GM21825 (cell line): ENCODE data around the gene NKAIN2.
"Not testable (repeated sequence)": the region's sequence is repeated elsewhere in the genome, so short reads cannot be mapped to it uniquely, and the experiment has no call there.

Experiments
- ATAC-seq: cut with Tn5 transposase; IDR thresholded peaks from one replicate; pipeline ENCODE4 v1.9.1; 2021; ENCODE audit warnings: mild to moderate bottlenecking, moderate library complexity; ENCODE audit not compliant: unreplicated experiment

Gene NKAIN2

DNA sequence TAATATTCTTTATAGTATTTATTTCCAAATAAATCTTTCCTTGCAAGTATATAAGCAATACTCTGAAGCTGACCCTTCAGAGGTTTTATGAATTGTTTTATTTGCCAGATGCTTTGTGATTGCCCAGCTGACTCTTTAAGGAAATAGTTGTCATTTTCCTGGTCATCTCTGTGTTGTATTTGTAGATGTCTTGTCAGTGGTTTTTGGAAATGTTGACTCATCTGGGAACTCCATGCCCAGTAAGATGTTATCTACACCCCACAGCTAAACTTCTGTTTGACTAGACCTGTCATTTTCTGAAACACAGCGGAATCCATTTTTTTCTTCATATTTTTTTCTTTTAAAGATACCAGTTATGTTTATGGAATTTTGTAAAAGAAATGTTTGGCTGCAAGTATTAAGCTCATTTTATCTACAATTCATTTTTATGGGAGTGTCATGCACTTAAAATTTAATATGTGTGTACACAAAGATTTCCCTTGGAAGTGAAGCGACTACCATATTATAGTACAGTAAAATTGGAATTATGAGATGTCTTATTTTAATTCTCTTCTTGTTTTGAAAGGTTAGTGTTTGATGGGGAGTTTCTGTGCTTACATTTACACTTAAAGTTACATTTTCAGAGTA lies 491.0 kb downstream of the NKAIN2 start:
- ATAC-seq, result no peak

DNA sequence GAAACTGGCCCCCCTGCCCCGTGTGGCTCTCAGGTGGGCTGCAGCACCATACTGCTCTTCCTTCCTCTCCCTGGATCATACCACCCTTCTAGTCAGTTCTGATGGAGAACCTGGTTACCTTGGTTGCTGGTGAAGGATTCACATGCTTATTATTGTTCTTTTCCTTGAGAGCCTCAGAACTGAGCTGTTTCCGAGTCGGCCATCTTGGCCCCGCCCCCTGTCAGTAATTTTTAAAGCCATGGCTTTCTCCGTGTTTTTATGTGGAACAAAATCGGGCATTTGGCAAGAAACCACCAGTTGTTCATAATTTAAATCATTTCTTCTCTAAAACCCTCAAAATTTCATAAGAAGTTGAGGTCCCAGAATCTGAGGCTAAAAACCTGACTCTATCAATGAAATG lies 493.8 kb downstream of the NKAIN2 start:
- no peak for ATAC-seq

DNA sequence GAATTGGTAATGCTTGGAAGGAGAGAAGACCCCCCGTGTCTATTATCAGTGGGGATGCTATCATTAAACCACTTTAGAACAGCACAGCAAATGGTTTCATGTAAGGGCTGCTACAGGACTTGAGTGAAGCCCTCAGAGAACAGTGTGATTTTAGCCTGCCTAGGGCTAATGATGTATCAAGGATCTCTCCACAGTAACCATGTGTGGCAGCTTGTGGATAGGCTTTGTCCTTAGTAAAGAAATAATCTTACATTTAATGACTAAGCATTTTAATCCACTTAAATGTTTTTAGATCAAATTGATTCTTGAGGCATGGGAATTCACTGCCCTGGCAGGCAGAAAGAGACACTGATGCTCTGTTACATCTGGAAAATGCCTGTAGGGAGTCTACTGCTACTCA lies 495.1 kb downstream of the NKAIN2 start:
- ATAC-seq, result no peak

DNA sequence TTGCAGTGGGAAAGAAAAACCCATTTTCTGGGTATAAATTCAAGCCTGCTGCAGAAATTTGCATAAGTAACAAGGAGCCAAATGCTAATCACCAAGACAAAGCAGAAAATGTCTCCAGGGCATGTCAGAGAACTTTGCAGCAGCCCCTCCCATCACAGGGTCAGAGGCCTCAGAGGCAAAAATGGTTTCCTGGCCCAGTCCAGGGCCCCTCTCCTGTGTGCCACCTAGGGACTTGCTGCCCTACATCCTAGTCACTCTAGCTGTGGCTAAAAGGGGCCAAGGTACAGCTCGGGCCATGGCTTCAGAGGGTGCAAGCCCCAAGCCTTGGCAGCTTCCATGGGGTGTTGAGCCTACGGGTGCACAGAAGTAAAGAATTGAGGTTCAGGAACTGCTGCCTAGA lies 497.2 kb downstream of the NKAIN2 start:
- ATAC-seq, result not testable (repeated sequence)

DNA sequence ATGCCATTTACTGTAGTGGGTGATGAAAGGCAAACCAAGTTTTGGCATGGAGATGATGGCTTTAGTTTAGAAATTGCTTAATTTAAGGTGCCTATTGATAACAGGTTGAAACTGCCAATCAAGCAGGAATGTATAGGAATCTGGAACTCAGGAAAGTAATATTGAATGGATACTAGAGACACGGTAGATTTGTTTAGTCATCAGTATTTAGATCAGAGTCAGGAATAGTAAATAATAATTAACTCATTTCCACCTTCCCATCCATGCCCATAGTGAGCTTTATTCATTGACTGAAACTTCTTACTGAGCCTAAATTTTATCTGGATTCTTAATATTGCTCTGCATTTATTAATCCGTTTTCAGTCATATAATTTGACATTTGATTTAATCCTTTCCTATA lies 500.3 kb downstream of the NKAIN2 start:
- ATAC-seq, result no peak

DNA sequence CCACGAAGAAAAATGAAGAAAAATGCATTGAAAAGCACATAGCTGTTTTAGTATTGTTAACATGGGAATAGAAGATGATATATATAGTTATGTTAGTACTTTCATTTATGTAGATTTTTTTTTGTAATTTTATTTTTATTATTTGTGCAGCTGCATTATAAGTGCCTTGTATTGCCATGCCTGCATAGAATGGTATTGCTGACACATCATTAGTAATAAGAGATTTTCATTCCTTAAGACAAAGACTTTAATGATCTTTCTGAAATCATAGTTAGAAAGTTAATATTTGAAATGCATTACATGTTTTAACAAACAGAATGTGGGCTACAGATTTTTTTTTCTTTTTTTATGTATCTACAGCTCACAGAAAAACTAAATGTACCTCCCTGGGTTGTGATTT lies 506.5 kb downstream of the NKAIN2 start:
- ATAC-seq, result no peak

DNA sequence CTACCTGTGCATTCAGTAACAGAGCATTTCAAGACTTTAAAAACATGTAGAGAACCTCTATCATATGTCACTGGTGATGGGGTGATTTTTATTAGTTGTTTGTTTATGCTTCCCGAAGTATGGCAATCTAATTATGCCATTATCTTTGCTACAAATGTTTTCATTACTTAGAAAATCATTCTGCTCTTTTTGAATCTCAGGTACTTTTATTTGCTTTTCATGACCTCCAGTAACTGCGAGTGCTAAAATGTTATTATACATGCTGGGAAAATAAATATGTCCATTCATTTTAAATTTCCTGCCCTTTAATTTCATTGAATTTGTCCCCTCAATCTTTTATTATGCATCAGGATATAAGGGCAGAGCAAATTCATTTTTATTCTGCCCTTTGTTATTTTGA lies 515.7 kb downstream of the NKAIN2 start:
- ATAC-seq, result no peak

DNA sequence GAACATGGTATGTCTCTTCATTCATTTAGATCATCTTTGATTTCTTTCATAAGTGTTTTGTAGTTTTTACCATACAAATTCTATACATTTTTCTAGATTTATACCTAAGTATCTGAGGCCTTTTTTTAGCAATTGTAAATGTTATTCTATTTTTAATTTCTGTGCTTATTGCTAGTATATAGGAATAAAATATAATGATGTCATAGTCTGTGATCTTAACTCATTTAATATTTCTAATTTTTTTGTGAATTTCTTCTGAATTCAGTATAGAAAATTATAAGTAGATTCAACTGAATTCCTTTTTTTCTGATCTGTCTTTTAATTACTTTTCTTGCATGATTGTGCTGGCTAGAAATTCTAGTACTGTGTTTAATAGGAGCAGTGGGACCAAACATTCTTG lies 520.6 kb downstream of the NKAIN2 start:
- ATAC-seq, result no peak

DNA sequence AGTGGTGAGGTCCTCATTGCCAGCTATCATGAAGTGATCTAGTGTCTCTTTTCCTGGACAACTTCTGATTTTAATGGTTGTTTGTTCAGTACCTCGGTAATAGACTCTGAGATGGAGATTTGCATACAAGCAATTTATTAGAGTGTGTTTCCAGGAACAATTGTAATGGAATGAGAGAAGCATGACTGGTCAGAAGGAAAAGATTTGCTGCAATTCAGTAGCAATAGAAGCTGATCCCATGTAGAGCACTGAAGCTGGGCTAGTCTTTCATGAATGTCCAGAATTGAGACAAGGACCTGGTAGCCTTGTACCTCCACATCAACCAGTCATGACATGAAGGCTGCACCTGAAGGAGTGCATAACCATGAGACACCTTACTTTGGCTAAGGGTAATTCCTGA lies 526.5 kb downstream of the NKAIN2 start:
- no peak for ATAC-seq

DNA sequence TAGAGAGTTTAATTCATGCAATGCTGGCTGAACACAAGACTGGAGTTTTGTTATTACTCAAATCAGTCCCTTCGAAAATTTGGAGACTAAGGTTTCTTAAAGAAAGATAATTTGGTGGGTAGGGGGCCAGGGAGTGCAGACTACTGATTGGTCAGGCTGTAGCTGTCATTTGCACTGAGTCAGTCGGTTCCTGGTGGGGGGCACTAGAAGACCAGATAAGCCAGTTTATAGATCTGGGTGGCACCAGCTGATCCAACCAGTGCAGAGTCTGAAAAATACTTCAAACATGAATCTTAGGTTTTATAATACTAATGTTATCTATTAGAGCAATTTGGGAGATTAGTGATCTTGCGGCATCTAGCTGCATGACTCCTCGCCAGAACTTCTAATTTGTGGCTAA lies 530.7 kb downstream of the NKAIN2 start:
- ATAC-seq, result no peak

DNA sequence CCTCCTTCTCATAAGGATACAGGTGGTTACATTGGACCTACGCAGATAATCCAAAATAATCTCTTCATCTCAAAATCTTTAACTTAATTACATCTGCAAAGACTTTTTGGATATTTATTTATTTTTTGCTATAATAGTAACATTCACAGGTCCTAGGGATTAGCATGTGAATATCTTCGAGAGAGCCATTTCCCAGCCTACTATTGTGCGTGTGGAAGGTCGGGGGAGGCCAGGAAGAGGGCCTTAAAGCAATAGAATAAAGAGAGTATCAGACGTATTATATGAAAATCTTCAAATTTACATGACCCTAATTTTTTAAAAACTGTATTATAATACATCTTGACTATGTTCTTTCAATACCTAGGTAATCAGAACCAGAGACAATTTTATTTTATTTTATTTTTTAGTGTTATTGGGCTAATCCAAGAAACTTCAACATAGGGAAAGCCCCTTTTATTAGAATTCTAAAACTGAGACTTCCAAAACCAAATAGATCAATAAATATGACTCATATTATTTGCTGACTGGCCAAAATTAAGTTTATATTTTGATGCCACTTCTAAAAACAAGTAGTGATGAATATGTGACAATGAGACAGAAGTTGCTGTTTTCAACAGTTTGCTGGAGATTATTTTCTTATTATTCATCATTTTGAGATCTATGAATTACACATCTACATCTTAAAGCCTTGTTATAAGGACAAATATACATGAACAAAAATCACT lies 536.1 kb downstream of the NKAIN2 start:
- ATAC-seq, result no peak

DNA sequence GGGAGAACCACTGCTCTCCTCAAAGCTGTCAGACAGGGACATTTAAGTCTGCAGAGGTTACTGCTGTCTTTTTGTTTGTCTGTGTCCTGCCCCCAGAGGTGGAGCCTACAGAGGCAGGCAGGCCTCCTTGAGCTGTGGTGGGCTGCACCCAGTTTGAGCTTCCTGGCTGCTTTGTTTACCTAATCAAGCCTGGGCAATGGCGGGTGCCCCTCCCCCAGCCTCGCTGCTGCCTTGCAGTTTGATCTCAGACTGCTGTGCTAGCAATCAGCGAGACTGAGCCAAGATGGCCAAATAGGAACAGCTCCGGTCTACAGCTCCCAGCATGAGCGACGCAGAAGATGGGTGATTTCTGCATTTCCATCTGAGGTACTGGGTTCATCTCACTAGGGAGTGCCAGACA lies 544.7 kb downstream of the NKAIN2 start:
- ATAC-seq, result not testable (repeated sequence)

DNA sequence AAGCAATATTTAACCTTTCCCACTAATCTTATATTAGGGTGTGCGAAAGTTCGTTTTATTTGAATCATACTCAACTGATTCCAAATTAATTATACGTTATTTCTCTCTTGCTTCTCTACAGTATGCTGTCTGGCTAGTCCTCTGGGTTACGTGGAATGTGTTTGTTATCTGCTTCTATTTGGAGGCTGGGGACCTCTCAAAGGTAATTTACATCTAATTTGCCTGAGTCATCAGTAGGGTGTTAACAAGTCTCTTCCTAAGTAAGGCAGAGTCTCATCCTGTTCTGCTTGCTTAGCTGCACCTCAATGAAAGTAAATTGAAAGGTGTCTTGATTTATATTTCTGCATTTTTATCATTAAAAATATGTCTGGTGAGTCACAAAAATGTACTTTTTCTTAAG lies 551.5 kb downstream of the NKAIN2 start:
- no peak for ATAC-seq

DNA sequence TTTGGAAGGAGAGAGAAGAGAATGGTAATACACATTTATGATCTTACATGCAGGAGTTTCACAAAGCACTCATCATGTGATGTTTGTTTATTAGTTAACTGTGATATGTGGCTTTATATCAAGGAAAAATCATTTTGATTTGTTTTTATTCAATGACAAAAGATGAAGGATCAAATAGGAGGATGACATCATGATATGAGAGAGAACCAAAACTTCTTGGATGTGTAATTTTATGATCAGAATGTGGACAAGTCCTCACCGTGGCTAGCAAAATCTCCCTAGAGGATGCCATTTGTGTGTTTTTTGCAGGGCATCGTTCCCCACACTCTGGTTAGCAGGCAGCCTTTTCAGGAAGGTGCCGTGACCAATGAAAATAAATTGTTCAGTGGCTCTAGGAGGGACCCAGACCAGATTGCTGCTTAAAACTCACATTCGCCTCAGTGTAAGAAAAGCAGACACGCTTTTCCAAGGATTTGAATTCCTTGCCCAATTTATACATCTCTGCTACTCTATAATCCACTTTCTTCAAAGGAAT lies 552.7 kb downstream of the NKAIN2 start:
- no peak for ATAC-seq

DNA sequence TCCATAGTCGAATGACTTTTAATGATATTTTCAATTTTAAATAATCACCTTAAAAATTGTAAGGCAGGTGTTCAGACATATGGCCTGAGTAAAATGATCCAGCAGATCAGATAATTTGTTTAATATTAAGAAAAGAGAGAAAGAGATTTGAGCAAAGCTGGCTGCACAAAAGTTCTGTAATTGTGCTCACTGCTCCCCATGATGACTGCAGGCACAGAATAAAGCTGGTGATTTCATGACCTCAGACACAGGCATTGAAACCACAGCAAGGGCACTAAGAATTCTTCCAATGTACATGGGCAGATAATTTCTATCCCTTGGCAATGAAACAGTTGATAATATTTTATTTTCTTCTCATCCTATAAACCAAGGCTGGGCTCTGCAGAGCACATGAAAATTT lies 553.1 kb downstream of the NKAIN2 start:
- ATAC-seq, result no peak

DNA sequence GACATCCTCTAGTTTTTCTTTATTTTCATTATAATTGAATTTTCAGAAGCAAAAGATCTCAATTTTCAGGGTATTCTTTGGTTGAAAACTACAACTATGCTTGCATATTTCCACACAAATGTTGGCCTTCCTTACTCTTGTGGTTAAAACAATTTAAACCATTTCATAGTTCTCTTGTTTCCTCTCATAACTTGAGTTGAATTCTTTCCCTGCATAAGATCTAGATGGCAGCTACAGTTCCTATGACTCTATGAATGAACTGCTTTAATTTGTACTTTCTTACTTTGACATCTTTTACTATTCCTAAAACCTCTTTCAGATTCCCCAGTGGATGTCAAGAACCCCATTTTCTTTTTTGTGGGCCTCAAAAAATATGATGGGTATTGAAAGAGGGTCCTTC lies 564.5 kb downstream of the NKAIN2 start:
- no peak for ATAC-seq

DNA sequence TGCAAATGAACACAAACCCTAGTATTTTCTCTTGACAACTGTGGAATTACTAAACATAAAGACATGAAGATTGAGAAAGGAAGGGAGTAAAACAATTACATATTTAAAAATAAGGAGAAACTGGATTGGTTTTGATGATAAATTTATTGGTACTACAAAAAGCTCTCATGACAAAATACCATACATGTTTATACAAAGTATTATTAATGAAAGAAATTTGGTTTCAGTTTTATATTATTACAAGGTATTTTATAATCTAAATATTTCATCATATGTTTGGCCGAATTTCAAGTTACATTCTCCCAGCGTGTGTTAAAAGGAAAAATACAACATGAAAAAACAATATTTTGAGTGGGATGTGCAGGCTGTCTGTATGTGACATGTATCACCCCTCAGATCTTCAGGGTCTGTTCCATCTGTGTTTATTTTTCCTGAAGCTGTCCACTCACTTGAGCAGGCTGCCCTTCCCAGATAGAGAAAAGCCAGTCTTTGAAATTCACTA lies 568.4 kb downstream of the NKAIN2 start:
- ATAC-seq, result no peak

DNA sequence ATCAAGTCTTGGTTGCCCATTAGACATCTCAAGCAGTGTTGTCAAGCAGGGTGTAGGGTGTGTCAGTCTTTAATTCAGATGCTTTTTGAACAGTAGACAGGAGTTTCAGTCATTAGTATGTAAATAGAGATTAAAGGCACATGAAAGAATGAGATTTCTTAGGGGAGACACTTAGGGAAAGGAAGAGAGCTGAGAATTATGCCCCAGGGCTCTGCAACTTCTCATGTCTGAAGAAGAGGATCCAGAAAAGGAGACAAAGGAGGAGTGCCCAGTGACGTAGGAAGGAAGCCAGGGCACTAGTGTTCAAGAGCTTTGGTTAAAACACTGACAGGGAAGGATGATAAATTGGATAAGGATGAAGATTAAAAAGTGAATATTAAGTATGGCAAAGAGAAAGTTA lies 569.7 kb downstream of the NKAIN2 start:
- ATAC-seq, result no peak

DNA sequence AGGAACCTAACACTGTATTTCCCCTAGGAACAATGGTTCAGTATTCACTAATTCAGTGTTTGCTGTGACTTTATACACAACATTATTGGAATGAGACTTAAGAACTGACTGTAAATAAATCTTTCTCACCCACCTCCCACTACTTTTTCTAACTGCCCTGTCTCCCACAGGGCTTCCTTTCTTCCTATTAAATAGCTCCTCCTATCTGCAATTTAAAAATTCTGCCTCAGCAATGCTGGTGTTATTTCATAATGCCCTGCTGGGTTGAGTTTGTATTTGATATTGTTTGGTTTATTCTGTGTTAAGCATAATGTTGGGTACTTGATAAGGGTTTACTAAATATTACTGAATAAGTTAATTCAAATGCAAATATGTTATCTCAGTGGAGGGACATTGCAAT lies 585.5 kb downstream of the NKAIN2 start:
- no peak for ATAC-seq

DNA sequence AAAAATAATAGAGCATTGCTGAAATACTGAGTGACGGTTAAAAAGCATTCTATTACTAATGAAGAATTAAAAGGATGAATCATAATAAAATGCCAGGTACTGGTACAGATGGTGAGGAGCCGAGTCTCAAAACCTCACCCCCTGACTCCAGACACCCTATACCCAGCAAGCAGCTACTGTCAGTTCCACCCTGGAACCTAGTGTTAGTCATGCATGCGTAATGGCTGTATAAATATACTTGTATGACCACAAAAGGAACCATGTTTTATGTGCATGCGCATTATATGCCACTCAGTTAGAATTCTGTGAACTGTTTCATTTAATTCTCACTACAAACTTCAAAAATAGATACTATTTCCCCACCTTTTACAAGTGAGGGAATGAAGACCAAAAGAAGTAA lies 589.9 kb downstream of the NKAIN2 start:
- no peak for ATAC-seq

DNA sequence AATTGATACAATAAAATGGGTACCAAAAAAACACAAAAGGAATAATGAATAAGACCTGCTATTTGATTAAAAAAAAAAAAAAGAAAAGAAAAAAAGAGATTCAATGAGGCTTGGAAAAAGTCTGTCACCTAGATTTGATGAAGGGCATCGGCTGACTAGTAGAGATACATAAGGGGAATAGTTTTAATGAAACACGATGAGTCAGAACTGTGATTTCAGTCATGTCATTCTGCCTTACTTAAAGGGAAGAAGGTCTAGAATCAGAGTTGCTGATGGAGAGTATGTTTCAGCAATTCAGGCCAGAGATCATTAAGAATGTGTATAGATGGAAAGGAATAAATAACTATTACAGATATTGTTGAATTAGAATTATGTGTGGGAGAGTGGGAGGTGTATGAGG lies 592.7 kb downstream of the NKAIN2 start:
- ATAC-seq, result no peak

DNA sequence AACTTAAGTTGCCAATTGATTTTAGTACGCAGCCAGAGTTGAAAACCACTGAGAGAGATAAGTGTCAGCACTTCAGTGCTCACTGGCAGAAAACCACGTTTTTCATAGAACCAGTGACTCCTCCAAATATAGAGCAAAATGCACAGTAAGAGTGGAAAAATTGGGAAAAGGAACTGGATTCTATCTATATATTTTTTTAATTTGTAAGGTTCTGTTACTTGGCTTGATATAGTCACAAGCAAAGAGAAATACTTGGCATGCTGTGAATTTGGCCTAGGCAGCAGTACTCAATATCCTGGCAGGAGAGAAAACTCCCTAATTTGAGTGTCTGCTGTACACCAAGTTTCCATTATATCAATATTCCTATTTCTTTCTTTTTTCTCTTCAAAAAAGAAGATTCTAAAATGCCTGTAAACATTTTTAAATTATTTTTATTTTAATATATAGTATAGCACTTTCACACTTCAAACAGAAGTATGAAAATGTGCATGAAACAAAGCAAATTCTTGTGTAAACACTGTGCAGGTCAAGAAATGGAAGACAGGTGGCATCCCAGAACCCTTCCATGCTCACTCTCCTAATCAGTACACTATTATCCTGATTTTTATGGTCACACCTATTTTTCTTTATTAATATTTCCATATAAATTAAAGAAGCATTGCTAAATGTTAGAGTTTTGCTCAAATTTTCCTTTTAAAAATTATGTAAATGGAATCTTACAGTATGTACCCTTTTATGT lies 596.8 kb downstream of the NKAIN2 start:
- no peak for ATAC-seq
